Brain microvascular endothelial cell (primary cell): Measurements from ENCODE around the gene SLC4A2.

Experiments
- DNase-seq: peaks from one replicate; pipeline ENCODE4 v3.0.0-alpha.2; 2020
- H3K27ac ChIP-seq: fragments of 250-450 bp; sonication (Bioruptor Pico); 2 replicates; pipeline ENCODE4 v1.5.1; 2020; ENCODE audit warnings: mild to moderate bottlenecking, moderate library complexity
- H3K27me3 ChIP-seq: fragments of 250-450 bp; sonication (Bioruptor Pico); replicated peaks from 2 replicates; pipeline ENCODE4 v1.5.1; 2020; ENCODE audit warnings: mild to moderate bottlenecking
- H3K36me3 ChIP-seq: fragments of 250-450 bp; sonication (Bioruptor Pico); replicated peaks from 2 replicates; pipeline ENCODE4 v1.5.1; 2020; ENCODE audit warnings: mild to moderate bottlenecking
- H3K4me3 ChIP-seq: 2 replicates; pipeline ENCODE4 v1.5.1; 2011; ENCODE audit warnings: low read depth, mild to moderate bottlenecking, control low read depth, low read length, moderate library complexity
- CTCF ChIP-seq: IDR thresholded peaks from 2 replicates; pipeline ENCODE4 v1.5.1; 2011; ENCODE audit warnings: low read depth, mild to moderate bottlenecking, moderate library complexity, low read length, control low read depth, inconsistent platforms; ENCODE audit errors: missing control alignments
- in situ Hi-C: cut with HindIII; loops from 2 replicates; pipeline ENCODE4 v1.10.0; 2017; ENCODE audit warnings: low sequenced_read_pairs, low pct_ligation_motif_present

SLC4A2 gene

DNA sequence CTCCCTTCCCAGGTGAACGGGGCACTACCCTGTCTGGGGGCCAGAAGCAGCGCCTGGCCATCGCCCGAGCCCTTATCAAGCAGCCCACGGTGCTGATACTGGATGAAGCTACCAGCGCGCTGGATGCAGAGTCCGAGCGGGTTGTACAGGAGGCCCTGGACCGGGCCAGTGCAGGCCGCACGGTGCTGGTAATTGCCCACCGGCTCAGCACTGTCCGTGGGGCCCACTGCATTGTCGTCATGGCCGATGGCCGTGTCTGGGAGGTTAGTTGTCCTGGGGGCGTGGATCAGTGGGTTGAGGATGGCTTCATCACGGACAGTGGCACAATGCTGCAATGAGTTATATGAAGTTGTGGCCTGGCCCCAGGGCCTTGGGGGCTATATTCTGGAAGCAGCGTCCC, 15.4 kb upstream of the SLC4A2 start:
- no peaks in the 10 kb centered on the region for H3K27me3 ChIP-seq
- no peak for TF ChIP-seq CTCF
- no peak overlapping the region for H3K4me3 ChIP-seq
- no peak overlapping the region for H3K27ac ChIP-seq
- no peak for DNase-seq
- in situ Hi-C loops, result no loop called here
- H3K36me3 ChIP-seq, result no peaks in the 10 kb centered on the region

- no peak for TF ChIP-seq CTCF
- in situ Hi-C loops, result no loop called here
- no peak overlapping the region for H3K4me3 ChIP-seq
- H3K36me3 ChIP-seq, result no peaks in the 10 kb centered on the region
- no peak for DNase-seq
- peaks cover 4% of the 10 kb centered on the region for H3K27me3 ChIP-seq
- H3K27ac ChIP-seq, result no peak overlapping the region
Observed at GRCh38 chr7:151045262-151045661, 14.1 kb upstream of the SLC4A2 start.

DNA sequence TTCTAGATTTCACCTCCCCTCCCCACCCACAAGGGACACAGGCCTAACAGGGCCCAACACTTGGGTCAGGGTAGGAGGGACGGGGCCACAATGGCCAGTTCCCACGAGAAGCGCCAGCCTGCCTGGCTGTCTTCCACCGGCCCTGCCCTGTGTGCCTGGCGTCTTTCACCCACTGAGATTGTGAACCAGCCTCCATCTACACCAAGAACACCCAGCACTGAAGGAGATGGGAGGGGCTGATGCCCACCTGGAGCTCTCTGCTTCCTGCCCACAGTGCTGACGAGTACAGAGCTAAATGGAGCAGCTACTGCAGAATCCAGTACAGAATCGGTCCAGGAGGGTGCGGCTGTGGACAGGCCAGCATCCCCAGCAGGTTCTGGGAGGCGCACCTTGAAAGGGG, 13.4 kb upstream of the SLC4A2 start:
- no peak for DNase-seq
- no peak overlapping the region for H3K27ac ChIP-seq
- H3K4me3 ChIP-seq, result no peak overlapping the region
- in situ Hi-C loops, result no loop called here
- H3K27me3 ChIP-seq, result peaks cover 7% of the 10 kb centered on the region
- no peaks in the 10 kb centered on the region for H3K36me3 ChIP-seq
- no peak for TF ChIP-seq CTCF

DNA sequence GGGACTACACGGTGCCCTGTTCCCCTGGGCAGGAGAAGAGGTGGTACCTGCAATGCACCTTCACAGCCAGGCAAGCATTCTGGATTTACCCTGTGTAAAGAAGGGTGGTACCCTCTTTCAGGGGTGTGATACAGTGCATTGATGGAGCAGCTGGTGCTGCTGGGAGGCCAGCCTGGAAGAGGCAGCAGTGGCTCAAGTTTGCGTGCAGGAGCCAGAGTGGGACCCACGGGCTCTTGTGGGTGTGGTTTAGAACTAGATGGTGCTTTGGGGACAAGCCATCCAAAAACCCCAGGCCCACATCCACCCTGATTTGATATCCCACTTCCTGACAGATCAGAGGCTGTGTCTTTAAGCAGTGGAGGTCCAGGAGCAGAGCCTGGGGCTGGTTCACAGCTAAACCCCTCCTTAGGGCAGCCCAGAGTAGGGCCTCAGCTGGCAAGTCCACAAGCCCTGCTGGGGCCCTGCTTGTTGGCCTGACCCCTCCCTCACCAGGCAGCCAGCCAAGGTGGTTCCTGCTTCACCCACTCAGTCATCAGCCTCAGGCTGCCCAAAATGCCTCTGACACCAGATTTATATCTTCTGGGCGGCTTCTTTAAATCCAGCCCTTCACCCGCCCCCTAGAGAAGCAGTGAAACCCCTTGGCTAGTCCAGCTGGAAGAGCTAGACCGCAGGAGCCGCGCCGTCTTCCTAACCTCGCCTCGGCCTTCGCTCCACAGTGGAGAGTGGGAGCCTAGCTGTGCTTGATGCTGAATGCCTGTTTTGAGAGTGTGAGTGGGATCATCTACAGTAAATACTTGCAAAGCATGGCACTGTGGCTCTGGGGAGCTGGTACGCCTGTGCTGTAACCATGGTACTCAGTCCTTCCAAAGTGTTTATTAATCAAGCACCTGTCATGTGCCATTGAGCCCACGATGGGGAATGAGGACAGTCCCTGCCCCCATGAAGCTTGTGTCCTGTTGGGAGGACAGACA, 12.5 kb upstream of the SLC4A2 start:
- H3K27ac ChIP-seq, result no peak overlapping the region
- H3K36me3 ChIP-seq, result no peaks in the 10 kb centered on the region
- in situ Hi-C loops, result no loop called here
- peaks cover 7% of the 10 kb centered on the region for H3K27me3 ChIP-seq
- no peak for TF ChIP-seq CTCF
- no peak overlapping the region for H3K4me3 ChIP-seq
- no peak for DNase-seq

DNA sequence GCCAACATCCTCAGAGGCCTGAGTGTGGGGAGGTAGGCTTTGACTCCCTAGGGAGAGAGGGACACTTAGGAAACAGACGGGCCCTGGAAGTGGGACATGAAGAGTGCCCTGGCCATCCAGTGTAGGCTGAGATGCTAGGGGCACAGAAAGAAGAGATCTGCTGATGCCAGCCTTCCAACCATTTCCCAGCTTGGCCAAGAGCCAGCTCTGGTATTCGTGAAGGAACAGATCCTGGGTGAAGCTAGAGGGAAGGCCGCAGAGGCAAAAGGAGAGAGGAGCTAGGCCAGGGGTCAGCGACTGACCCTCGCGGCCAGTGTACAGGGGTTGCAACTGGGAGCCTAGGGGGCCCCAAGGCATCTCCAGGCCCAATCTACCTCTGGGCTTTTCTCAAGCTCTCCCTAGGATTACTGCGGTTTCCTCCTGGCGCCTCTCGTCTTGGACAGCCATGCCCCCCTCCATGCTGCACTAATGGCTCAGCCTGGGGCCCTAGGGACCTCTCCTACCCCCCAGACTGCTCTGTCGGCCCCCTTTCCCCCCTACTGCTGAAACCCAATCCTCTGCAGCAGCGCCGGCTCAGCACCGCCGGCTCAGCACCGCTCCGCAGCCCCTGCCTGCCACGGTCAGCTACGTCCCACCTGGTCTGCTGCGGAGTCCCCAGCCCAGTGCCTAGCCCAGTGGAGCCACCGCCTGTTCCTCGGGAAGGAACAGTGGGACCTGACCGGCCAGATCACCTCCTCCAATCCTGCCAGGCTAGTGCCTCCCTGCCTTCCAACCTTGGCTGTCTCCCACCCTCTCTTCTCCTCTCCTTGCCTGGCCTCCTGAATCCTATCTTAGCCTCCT, 11.2 kb upstream of the SLC4A2 start, which contains the start of gene ASIC3:
ASIC3 (plus strand) TSS at position 556 of the 840 bp plus-strand sequence. CDS start 355 bp downstream, outside the sequence.
- no peak for DNase-seq
- no peak within 1 kb of the TSS for H3K27ac ChIP-seq
- H3K27me3 ChIP-seq, result peaks cover 7% of the 10 kb centered on the region
- no peaks in the 10 kb centered on the region for H3K36me3 ChIP-seq
- no peak for TF ChIP-seq CTCF
- in situ Hi-C loops, result no loop called here
- no peak within 1 kb of the TSS for H3K4me3 ChIP-seq
